ENCODE measurements around the gene SV2C. TPM values are rescaled to one million over a fixed set of nuclear protein-coding genes. Genes with fewer than 3 reads are reported as not detected.

The SV2C gene
- total and polyA plus RNA-seq, 10 of the 15 experiments (the other 5 are each of a cell fraction or from before 2014, with no cell fraction given), result under 0.01 to 1.1 (median 0.63) TPM

DNA sequence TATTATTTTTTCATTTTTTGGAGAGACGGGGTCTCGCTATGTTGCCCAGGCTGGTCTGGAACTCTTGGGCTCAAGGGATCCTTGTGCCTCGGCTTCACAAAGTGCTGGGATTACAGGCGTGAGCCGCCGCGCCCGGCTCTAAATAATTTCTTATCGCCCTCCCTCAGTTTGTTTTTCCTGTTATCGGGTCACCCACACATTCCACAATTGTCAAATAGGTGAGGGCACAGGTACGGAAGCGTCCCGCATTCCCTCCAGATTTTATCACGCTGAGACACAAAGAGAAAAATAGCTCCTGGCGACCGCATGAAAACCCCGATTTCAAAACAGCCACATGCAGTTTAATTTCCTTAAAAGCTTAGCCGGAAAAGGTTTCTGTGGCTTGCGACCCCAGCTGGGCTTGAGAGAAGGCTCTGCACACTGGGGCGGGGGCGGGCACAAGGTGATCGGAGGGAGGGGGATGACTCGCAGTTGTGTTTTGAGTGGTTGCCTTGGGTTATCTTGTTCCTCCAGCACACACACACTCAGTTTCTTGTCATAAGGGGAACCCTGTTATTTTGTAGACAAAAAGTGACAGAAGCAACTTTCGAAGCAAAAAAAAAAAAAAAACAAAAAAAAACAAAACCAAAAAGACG, 319.2 kb downstream of the SV2C start (continued):
- TF ChIP-seq, protein P1, sequence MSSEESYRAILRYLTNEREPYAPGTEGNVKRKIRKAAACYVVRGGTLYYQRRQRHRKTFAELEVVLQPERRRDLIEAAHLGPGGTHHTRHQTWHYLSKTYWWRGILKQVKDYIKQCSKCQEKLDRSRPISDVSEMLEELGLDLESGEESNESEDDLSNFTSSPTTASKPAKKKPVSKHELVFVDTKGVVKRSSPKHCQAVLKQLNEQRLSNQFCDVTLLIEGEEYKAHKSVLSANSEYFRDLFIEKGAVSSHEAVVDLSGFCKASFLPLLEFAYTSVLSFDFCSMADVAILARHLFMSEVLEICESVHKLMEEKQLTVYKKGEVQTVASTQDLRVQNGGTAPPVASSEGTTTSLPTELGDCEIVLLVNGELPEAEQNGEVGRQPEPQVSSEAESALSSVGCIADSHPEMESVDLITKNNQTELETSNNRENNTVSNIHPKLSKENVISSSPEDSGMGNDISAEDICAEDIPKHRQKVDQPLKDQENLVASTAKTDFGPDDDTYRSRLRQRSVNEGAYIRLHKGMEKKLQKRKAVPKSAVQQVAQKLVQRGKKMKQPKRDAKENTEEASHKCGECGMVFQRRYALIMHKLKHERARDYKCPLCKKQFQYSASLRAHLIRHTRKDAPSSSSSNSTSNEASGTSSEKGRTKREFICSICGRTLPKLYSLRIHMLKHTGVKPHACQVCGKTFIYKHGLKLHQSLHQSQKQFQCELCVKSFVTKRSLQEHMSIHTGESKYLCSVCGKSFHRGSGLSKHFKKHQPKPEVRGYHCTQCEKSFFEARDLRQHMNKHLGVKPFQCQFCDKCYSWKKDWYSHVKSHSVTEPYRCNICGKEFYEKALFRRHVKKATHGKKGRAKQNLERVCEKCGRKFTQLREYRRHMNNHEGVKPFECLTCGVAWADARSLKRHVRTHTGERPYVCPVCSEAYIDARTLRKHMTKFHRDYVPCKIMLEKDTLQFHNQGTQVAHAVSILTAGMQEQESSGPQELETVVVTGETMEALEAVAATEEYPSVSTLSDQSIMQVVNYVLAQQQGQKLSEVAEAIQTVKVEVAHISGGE (CRISPR knock-in tag; IDR thresholded peaks at IDR 0.05), result no peak
- peak; percentile 39; the same call in 1 of the 2 replicates for TF ChIP-seq FOXM1 (IDR thresholded peaks at IDR 0.05; ENCODE audit: low read depth, low read length)
- TF ChIP-seq DPF2 (IDR thresholded peaks at IDR 0.05), result no peak
- TF ChIP-seq, protein P2, sequence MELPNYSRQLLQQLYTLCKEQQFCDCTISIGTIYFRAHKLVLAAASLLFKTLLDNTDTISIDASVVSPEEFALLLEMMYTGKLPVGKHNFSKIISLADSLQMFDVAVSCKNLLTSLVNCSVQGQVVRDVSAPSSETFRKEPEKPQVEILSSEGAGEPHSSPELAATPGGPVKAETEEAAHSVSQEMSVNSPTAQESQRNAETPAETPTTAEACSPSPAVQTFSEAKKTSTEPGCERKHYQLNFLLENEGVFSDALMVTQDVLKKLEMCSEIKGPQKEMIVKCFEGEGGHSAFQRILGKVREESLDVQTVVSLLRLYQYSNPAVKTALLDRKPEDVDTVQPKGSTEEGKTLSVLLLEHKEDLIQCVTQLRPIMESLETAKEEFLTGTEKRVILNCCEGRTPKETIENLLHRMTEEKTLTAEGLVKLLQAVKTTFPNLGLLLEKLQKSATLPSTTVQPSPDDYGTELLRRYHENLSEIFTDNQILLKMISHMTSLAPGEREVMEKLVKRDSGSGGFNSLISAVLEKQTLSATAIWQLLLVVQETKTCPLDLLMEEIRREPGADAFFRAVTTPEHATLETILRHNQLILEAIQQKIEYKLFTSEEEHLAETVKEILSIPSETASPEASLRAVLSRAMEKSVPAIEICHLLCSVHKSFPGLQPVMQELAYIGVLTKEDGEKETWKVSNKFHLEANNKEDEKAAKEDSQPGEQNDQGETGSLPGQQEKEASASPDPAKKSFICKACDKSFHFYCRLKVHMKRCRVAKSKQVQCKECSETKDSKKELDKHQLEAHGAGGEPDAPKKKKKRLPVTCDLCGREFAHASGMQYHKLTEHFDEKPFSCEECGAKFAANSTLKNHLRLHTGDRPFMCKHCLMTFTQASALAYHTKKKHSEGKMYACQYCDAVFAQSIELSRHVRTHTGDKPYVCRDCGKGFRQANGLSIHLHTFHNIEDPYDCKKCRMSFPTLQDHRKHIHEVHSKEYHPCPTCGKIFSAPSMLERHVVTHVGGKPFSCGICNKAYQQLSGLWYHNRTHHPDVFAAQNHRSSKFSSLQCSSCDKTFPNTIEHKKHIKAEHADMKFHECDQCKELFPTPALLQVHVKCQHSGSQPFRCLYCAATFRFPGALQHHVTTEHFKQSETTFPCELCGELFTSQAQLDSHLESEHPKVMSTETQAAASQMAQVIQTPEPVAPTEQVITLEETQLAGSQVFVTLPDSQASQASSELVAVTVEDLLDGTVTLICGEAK (IDR thresholded peaks at IDR 0.05; ENCODE audit: borderline replicate concordance), result peak; percentile 41; the same call in 1 of the 2 replicates
- TF ChIP-seq CEBPB (IDR thresholded peaks at IDR 0.05; ENCODE audit: borderline replicate concordance in 1 of 2, low read depth in 2 of 2, low read length in 2 of 2), result 0 out of 4 replicates have a peak, but pooled peaks of 1 of the 2 experiments have one; percentile 31
- TF ChIP-seq, protein P3, sequence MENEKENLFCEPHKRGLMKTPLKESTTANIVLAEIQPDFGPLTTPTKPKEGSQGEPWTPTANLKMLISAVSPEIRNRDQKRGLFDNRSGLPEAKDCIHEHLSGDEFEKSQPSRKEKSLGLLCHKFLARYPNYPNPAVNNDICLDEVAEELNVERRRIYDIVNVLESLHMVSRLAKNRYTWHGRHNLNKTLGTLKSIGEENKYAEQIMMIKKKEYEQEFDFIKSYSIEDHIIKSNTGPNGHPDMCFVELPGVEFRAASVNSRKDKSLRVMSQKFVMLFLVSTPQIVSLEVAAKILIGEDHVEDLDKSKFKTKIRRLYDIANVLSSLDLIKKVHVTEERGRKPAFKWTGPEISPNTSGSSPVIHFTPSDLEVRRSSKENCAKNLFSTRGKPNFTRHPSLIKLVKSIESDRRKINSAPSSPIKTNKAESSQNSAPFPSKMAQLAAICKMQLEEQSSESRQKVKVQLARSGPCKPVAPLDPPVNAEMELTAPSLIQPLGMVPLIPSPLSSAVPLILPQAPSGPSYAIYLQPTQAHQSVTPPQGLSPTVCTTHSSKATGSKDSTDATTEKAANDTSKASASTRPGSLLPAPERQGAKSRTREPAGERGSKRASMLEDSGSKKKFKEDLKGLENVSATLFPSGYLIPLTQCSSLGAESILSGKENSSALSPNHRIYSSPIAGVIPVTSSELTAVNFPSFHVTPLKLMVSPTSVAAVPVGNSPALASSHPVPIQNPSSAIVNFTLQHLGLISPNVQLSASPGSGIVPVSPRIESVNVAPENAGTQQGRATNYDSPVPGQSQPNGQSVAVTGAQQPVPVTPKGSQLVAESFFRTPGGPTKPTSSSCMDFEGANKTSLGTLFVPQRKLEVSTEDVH (IDR thresholded peaks at IDR 0.05; ENCODE audit: low read depth, partially characterized antibody), result no peak
- TF ChIP-seq RB1 (IDR thresholded peaks at IDR 0.05; ENCODE audit: borderline replicate concordance), result no peak
- no peak for TF ChIP-seq POLR2AphosphoS5 (IDR thresholded peaks at IDR 0.05; ENCODE audit: low read length)
- TF ChIP-seq, protein P4, sequence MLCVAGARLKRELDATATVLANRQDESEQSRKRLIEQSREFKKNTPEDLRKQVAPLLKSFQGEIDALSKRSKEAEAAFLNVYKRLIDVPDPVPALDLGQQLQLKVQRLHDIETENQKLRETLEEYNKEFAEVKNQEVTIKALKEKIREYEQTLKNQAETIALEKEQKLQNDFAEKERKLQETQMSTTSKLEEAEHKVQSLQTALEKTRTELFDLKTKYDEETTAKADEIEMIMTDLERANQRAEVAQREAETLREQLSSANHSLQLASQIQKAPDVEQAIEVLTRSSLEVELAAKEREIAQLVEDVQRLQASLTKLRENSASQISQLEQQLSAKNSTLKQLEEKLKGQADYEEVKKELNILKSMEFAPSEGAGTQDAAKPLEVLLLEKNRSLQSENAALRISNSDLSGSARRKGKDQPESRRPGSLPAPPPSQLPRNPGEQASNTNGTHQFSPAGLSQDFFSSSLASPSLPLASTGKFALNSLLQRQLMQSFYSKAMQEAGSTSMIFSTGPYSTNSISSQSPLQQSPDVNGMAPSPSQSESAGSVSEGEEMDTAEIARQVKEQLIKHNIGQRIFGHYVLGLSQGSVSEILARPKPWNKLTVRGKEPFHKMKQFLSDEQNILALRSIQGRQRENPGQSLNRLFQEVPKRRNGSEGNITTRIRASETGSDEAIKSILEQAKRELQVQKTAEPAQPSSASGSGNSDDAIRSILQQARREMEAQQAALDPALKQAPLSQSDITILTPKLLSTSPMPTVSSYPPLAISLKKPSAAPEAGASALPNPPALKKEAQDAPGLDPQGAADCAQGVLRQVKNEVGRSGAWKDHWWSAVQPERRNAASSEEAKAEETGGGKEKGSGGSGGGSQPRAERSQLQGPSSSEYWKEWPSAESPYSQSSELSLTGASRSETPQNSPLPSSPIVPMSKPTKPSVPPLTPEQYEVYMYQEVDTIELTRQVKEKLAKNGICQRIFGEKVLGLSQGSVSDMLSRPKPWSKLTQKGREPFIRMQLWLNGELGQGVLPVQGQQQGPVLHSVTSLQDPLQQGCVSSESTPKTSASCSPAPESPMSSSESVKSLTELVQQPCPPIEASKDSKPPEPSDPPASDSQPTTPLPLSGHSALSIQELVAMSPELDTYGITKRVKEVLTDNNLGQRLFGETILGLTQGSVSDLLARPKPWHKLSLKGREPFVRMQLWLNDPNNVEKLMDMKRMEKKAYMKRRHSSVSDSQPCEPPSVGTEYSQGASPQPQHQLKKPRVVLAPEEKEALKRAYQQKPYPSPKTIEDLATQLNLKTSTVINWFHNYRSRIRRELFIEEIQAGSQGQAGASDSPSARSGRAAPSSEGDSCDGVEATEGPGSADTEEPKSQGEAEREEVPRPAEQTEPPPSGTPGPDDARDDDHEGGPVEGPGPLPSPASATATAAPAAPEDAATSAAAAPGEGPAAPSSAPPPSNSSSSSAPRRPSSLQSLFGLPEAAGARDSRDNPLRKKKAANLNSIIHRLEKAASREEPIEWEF (IDR thresholded peaks at IDR 0.05; ENCODE audit: insufficient replicate concordance, low read depth, low read length), result no peak
- no peak for TF ChIP-seq MYC (IDR thresholded peaks at IDR 0.05; ENCODE audit: insufficient read depth, insufficient read length, insufficient replicate concordance, low read length, severe bottlenecking)
